HCT116 (cell line): ENCODE data around the gene TST.

Source experiments
- CBX3 ChIP-seq: IDR thresholded peaks from 2 replicates; pipeline ENCODE4 v1.6.1; 2012; ENCODE audit warnings: low read depth
- CTCF ChIP-seq, 3 experiments: fragments of 200-600 bp in 1 of 3; sonication (generic) in 1 of 3; IDR thresholded peaks in 2 of 3; conservative IDR thresholded peaks in 1 of 3; 2 replicates each; pipeline ENCODE4 v1.5.1; 2012 to 2017; ENCODE audit warnings: low read depth in 2 of 3, low read length in 2 of 3, antibody characterized with exemption in 1 of 3, borderline replicate concordance in 1 of 3, control low read depth in 1 of 3, mild to moderate bottlenecking in 1 of 3, mixed read lengths in 1 of 3, mixed run types in 1 of 3, moderate library complexity in 1 of 3; ENCODE audit not compliant: insufficient read depth in 1 of 3
- ELF1 ChIP-seq: IDR thresholded peaks from 2 replicates; pipeline ENCODE4 v1.6.1; 2012; ENCODE audit warnings: low read depth, borderline replicate concordance
- EZH2 ChIP-seq: fragments of 200-600 bp; sonication (generic); IDR thresholded peaks from 2 replicates; pipeline ENCODE4 v1.6.1; 2017; ENCODE audit warnings: antibody characterized with exemption, mixed run types
- TCF7L2 ChIP-seq: IDR thresholded peaks from 2 replicates; pipeline ENCODE4 v1.7.0; 2011; ENCODE audit warnings: borderline replicate concordance, inconsistent platforms; ENCODE audit not compliant: insufficient read depth, insufficient read length; ENCODE audit errors: extremely low read depth
- ZNF274 ChIP-seq: fragments of 200-500 bp; sonication (Bioruptor generic); IDR thresholded peaks from 2 replicates; pipeline ENCODE4 v1.6.1; 2014; ENCODE audit warnings: mild to moderate bottlenecking, low read depth, low read length, inconsistent platforms

- TF ChIP-seq ZNF274 (no peak), CTCF (IDR thresholded peaks at IDR 0.05 in 2 of 3, conservative IDR thresholded peaks at IDR 0.05 in 1 of 3; ENCODE audit: borderline replicate concordance in 1 of 3, insufficient read depth in 1 of 3, low read depth in 2 of 3, low read length in 2 of 3) (no peak), ELF1 (no peak), EZH2 (no peak), CBX3 (no peak), TCF7L2 (no peak)
Observed at GRCh38 chr22:37008365-37008764, 10.9 kb downstream of the TST start.
